HepG2 (cell line): ENCODE measurements around the gene C1QTNF12. TPM values are rescaled to one million over a fixed set of nuclear protein-coding genes. Genes with fewer than 3 reads are reported as not detected.

Experiments
- DR1 ChIP-seq: sonication (generic); formaldehyde crosslinking; IDR thresholded peaks from 2 replicates; pipeline ENCODE4 v1.8.0; 2021; ENCODE audit warnings: mild to moderate bottlenecking, missing genetic modification reagents, inconsistent platforms
- IRX3 ChIP-seq: sonication (generic); formaldehyde crosslinking; IDR thresholded peaks from 2 replicates; pipeline ENCODE4 v1.8.1; 2023; ENCODE audit warnings: mild to moderate bottlenecking, low read depth, missing genetic modification reagents, borderline replicate concordance
- ISL2 ChIP-seq: sonication (generic); formaldehyde crosslinking; IDR thresholded peaks from 2 replicates; pipeline ENCODE4 v1.5.0; 2020; ENCODE audit warnings: missing genetic modification reagents
- KLF9 ChIP-seq: IDR thresholded peaks from 2 replicates; pipeline ENCODE4 v1.6.1; 2016; ENCODE audit warnings: low read depth
- LCORL ChIP-seq, 2 experiments: fragments of 450-650 bp in 1 of 2; sonication (generic) in 1 of 2; formaldehyde crosslinking in 1 of 2; IDR thresholded peaks; 2 replicates each; pipeline versions ENCODE4 v1.5.0 to v1.6.1; 2017 to 2020; ENCODE audit warnings: antibody characterized with exemption in 1 of 2, missing genetic modification reagents in 1 of 2
- NFIB ChIP-seq: sonication (generic); formaldehyde crosslinking; IDR thresholded peaks from 2 replicates; pipeline ENCODE4 v1.9.0; 2021; ENCODE audit warnings: missing genetic modification reagents, mild to moderate bottlenecking, borderline replicate concordance
- PAWR ChIP-seq: sonication (generic); formaldehyde crosslinking; IDR thresholded peaks from 2 replicates; pipeline ENCODE4 v1.4.0; 2020; ENCODE audit warnings: missing genetic modification reagents, mild to moderate bottlenecking, borderline replicate concordance
- PHF5A ChIP-seq: IDR thresholded peaks from one replicate; pipeline ENCODE4 v1.6.1; 2018; ENCODE audit warnings: low read depth, missing genetic modification reagents; ENCODE audit not compliant: unreplicated experiment
- POGZ ChIP-seq: sonication (generic); formaldehyde crosslinking; IDR thresholded peaks from 2 replicates; pipeline ENCODE4 v1.4.0; 2020; ENCODE audit warnings: mild to moderate bottlenecking, missing genetic modification reagents
- RBAK ChIP-seq: sonication (generic); formaldehyde crosslinking; IDR thresholded peaks from 2 replicates; pipeline ENCODE4 v1.5.1; 2020; ENCODE audit warnings: mild to moderate bottlenecking, missing genetic modification reagents
- RCOR2 ChIP-seq: IDR thresholded peaks from 2 replicates; pipeline ENCODE4 v1.6.1; 2016; ENCODE audit warnings: missing biosample characterization, missing genetic modification reagents
- RELA ChIP-seq: sonication (generic); formaldehyde crosslinking; IDR thresholded peaks from 2 replicates; pipeline ENCODE4 v1.4.0; 2020; ENCODE audit warnings: missing genetic modification reagents
- RFXANK ChIP-seq: IDR thresholded peaks from 2 replicates; pipeline ENCODE4 v1.6.1; 2016
- RNF2 ChIP-seq: fragments of 450-650 bp; conservative IDR thresholded peaks from 2 replicates; pipeline ENCODE4 v1.6.1; 2016; ENCODE audit warnings: low read depth
- SRF ChIP-seq: IDR thresholded peaks from 2 replicates; pipeline ENCODE4 v1.6.1; 2011; ENCODE audit warnings: mild to moderate bottlenecking, low read depth, low read length, moderate library complexity
- TARDBP ChIP-seq: sonication (generic); formaldehyde crosslinking; IDR thresholded peaks from 2 replicates; pipeline ENCODE4 v1.8.0; 2022; ENCODE audit warnings: mild to moderate bottlenecking, missing genetic modification reagents
- ZBTB3 ChIP-seq: sonication (generic); formaldehyde crosslinking; IDR thresholded peaks from 2 replicates; pipeline ENCODE4 v1.4.0; 2020; ENCODE audit warnings: low read depth, mild to moderate bottlenecking, moderate library complexity, missing genetic modification reagents, borderline replicate concordance
- ZKSCAN5 ChIP-seq: sonication (generic); formaldehyde crosslinking; IDR thresholded peaks from 2 replicates; pipeline ENCODE4 v1.5.1; 2020; ENCODE audit warnings: mild to moderate bottlenecking, missing genetic modification reagents
- ZNF101 ChIP-seq: sonication (generic); formaldehyde crosslinking; IDR thresholded peaks from 2 replicates; pipeline ENCODE4 v1.4.0; 2020; ENCODE audit warnings: mild to moderate bottlenecking, low read depth, missing genetic modification reagents, borderline replicate concordance
- ZNF605 ChIP-seq: sonication (generic); formaldehyde crosslinking; IDR thresholded peaks from 2 replicates; pipeline ENCODE4 v1.8.0; 2022; ENCODE audit warnings: mild to moderate bottlenecking, missing genetic modification reagents
- ZNF75D ChIP-seq: sonication (generic); formaldehyde crosslinking; IDR thresholded peaks from 2 replicates; pipeline ENCODE4 v1.8.1; 2023; ENCODE audit warnings: missing genetic modification reagents, mild to moderate bottlenecking, borderline replicate concordance
- ZNF773 ChIP-seq: sonication (generic); formaldehyde crosslinking; IDR thresholded peaks from 2 replicates; pipeline ENCODE4 v1.4.0; 2020; ENCODE audit warnings: missing genetic modification reagents, borderline replicate concordance
- ZNF777 ChIP-seq: sonication (generic); formaldehyde crosslinking; IDR thresholded peaks from 2 replicates; pipeline ENCODE4 v1.4.0; 2020; ENCODE audit warnings: missing genetic modification reagents
- polyA plus RNA-seq, 8 experiments: library from polyadenylated mRNA; depleted of rRNA in 3 of 8; stranded (reverse) in 7 of 8; unstranded in 1 of 8; fragments of >200 nt; fragmentation: Illumina TruSeq in 4 of 8; extraction: Trizol in 4 of 8; gene quantifications; 2 replicates each; pipeline versions ENCODE4 v1.2.1 to v1.2.3, GENCODE V29; 2011 to 2016; ENCODE audit warnings: low read depth in 4 of 8, missing spikeins in 1 of 8, mixed read lengths in 1 of 8; ENCODE audit not compliant: insufficient read depth in 1 of 8
- total RNA-seq, 5 experiments: library from RNA; depleted of rRNA; stranded (reverse); fragments of >200 nt; fragmentation: Illumina TruSeq; extraction: Trizol; gene quantifications; 2 replicates each; pipeline ENCODE4 v1.2.3, GENCODE V29; 2016; ENCODE audit warnings: low read depth in 1 of 5
- TF ChIP-seq, protein P1 (sequence below): sonication (generic); formaldehyde crosslinking; IDR thresholded peaks from 2 replicates; pipeline ENCODE4 v1.4.0; 2020; ENCODE audit warnings: missing genetic modification reagents
- TF ChIP-seq, protein P2 (sequence below): sonication (generic); formaldehyde crosslinking; IDR thresholded peaks from 2 replicates; pipeline ENCODE4 v1.8.1; 2023; ENCODE audit warnings: missing genetic modification reagents, mild to moderate bottlenecking, borderline replicate concordance

The C1QTNF12 gene
- total and polyA plus RNA-seq, 2 of the 13 experiments (the other 11 are each of a cell fraction or from before 2014, with no cell fraction given), result 0.18 to 0.64 TPM

GRCh38 chr1:1281533-1282321 lies 35.2 kb upstream of the C1QTNF12 start (continued):
- TF ChIP-seq RCOR2 (CRISPR knock-in tag), result peak; percentile 75
- TF ChIP-seq, protein P1, sequence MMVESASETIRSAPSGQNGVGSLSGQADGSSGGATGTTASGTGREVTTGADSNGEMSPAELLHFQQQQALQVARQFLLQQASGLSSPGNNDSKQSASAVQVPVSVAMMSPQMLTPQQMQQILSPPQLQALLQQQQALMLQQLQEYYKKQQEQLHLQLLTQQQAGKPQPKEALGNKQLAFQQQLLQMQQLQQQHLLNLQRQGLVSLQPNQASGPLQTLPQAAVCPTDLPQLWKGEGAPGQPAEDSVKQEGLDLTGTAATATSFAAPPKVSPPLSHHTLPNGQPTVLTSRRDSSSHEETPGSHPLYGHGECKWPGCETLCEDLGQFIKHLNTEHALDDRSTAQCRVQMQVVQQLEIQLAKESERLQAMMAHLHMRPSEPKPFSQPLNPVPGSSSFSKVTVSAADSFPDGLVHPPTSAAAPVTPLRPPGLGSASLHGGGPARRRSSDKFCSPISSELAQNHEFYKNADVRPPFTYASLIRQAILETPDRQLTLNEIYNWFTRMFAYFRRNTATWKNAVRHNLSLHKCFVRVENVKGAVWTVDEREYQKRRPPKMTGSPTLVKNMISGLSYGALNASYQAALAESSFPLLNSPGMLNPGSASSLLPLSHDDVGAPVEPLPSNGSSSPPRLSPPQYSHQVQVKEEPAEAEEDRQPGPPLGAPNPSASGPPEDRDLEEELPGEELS, result no peak
- no peak for TF ChIP-seq ZNF777 (CRISPR knock-in tag)
- TF ChIP-seq ZBTB3 (CRISPR knock-in tag), result no peak
- no peak for TF ChIP-seq RNF2
- peak; percentile 48 for TF ChIP-seq ZNF605 (CRISPR knock-in tag)
- no peak for TF ChIP-seq DR1 (CRISPR knock-in tag)
- 0 out of 2 replicates have a peak, but pooled peaks have one; percentile 19 for TF ChIP-seq RELA
- TF ChIP-seq PAWR (CRISPR knock-in tag), result no peak
- TF ChIP-seq LCORL (IDR thresholded peaks at IDR 0.05), result no peak
- TF ChIP-seq LCORL (CRISPR knock-in tag; IDR thresholded peaks at IDR 0.05), result peak; percentile 95
- peak; percentile 65; the same call in 1 of the 2 replicates for TF ChIP-seq TARDBP
- TF ChIP-seq NFIB (CRISPR knock-in tag), result no peak
- TF ChIP-seq, protein P2, sequence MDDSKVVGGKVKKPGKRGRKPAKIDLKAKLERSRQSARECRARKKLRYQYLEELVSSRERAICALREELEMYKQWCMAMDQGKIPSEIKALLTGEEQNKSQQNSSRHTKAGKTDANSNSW (CRISPR knock-in tag), result no peak
- no peak for TF ChIP-seq ZNF773
- no peak for TF ChIP-seq RFXANK (CRISPR knock-in tag)
- TF ChIP-seq ZNF75D (CRISPR knock-in tag), result no peak
- 0 out of 2 replicates have a peak, but pooled peaks have one; percentile 33 for TF ChIP-seq RBAK (CRISPR knock-in tag)
- TF ChIP-seq IRX3 (CRISPR knock-in tag), result no peak
- no peak for TF ChIP-seq PHF5A (CRISPR knock-in tag)
- TF ChIP-seq KLF9 (CRISPR knock-in tag), result no peak
- TF ChIP-seq ISL2 (CRISPR knock-in tag), result no peak
- no peak for TF ChIP-seq ZKSCAN5
- TF ChIP-seq POGZ (CRISPR knock-in tag), result no peak
- TF ChIP-seq ZNF101 (CRISPR knock-in tag), result no peak
- no peak for TF ChIP-seq SRF
